HG02759 (cell line): ENCODE results near the gene CDK5RAP1.

Experiments
- ATAC-seq: cut with Tn5 transposase; IDR thresholded peaks from one replicate; pipeline ENCODE4 v1.9.1; 2021; ENCODE audit warnings: mild to moderate bottlenecking, moderate library complexity; ENCODE audit not compliant: unreplicated experiment

Gene CDK5RAP1

DNA sequence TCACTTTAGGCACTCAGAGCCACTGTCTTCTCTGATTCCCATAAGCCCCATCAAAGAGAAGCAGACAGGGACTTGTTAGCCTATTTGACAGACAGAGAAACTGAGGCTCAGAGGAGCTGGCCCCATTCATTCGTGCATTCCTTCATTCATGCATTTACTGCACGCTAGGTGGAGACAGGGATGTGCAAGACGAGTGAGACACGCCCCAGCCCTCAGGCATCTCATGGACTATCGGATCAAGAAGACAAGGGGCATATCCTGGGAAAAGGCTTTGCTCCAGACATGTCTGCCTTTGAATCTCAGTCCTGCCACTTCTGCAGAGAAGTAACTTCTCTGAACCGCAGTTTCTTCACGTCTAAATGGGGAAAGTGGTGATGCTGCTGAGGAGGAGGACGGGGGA, 64.2 kb downstream of the CDK5RAP1 start:
- no peak for ATAC-seq

DNA sequence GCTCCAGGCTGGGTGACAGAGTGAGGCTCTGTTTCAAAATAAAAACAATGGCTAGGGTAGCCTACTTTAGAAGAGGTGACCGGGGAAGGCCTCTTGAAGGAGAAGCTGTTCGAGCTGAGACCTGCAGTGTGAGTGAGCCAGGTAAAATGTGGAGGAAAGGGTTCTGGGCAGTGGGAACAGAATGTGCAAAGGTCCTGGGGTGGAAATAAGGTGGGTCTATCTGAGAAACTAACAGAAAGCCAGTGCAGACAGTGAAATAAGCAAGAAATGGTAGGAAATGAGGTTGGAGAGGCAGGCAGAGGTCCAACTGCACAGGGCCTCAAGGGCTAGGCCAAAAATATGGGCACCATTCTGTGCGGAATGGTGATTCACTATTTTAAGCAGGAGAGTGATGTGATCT, 64.9 kb downstream of the CDK5RAP1 start:
- ATAC-seq, result no peak

DNA sequence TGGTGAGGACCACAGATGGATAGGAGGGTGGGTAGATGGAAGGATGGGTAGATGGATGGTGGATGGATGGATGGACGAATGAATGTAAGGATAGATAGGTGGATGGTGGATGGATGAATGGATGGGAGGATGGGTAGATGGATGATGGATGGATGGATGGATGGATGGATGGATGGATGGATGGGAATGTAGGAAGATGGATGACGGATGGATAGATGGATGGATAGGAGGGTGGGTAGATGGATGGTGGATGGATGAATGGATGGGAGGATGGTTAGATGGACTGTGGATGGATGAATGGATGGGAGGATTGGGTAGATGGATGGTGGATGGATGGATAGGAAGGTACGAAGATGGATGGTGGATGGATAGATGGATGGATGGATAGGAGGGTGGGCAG, 67.2 kb downstream of the CDK5RAP1 start:
- ATAC-seq, result no peak

DNA sequence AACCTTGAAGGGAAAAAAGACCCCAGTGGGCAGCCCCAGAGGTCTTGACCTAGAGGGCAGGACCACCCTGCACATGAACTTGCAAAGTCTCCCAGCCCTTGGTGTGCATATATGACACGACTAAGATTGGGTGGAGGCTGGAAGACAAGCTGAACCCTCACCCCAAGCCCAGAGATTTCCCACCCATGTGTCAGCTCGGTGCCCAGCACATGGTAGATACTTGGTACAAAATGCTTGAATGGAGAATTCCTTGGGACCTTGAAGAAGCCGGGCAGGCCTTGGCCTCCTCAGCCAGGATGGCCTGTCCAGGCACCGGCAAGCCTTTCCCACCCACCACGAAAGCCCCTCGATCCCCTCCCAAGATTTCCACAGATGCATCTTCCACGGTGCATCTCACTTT, 67.7 kb downstream of the CDK5RAP1 start:
- ATAC-seq, result no peak

DNA sequence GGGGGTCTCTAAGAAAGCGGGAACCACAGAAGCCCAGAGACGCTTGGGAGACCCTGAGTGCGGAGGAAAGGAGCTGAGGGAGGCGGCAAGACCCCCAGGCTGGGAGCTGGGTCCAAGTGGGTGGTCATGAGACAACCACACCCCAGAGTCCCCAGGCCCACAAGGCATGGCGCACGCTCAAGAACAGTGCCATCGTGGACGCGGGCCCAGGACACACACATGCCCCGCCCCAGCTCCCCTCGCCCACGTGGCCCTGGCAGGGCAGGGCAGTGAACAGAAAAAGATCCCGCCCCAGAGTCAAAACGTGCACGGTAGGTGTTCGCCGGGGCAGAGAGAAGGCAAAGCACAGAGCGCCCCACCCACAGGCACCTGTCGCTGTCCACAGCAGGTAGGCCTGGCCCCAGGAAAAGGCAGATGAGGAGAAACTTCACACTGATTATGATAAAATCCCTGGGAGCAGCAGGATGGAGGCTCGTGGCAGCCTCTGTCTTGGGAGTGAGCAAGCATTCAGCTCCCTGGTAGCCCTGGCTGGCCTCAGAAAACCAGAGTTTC, 68.3 kb downstream of the CDK5RAP1 start:
- no peak for ATAC-seq

DNA sequence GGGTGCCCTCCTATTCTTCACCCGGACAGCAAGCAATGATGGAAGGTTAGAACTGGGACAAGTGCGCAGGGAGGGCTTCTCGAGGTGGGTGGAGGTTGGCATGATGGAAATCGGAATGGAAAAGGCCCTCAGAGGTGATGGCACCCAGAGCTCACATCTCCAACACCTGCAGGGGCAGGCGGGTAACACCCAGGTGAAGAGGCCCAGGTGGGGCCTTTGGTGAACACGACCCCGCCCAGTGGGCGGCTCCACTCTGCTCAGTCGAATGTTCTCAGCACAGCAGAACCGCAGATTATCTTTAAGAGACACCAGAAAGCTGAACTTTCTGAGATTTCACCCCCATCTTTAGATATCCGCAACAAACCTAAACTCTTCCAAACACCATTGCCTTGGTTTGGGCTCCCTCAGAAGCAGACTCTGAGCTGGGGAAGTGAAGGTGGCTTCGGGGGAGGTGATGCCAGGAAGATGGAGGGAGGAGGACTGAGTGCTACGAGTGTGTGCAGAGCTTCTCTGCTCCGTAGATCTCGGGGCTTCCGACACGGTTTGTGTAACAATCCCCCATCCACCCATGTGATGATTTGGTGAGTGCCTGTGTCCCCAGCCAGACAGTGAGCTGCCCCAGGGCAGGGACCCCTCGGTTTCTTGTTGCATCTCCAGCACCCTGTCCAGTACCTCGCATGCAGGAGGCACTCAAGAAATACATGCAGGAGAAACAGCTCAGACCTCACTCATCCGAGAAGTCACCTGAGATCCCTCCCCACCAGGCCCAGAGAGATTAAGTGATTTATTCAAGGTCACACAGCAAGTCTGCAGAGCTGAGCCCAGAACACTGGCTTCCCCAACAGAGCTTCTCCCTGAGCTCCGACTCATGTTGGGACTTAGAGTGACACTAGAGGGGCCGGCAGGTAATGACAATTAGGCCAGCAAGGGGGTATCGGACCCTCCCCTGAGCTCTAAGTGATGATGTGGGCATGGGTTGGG, 72.9 kb downstream of the CDK5RAP1 start:
- no peak for ATAC-seq

DNA sequence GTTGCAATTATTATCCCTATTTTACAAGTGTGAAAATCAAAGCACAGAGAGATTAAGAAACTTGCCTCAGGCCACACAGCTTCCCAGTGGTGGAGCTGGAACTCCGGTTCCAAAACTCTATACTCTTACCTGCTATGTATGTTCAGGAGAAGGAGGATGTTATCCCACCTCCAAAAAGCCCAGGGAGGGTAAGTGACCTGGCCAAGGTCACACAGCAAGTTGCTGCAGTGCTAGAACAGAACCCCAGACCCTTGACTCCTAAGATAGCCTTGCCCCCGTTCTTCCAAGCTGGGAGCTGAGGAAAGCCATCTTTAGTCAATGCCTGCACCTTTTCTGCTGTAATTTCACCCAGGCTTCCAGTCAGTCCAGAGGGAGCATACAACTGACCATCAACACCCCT, 76.0 kb downstream of the CDK5RAP1 start:
- ATAC-seq, result no peak

DNA sequence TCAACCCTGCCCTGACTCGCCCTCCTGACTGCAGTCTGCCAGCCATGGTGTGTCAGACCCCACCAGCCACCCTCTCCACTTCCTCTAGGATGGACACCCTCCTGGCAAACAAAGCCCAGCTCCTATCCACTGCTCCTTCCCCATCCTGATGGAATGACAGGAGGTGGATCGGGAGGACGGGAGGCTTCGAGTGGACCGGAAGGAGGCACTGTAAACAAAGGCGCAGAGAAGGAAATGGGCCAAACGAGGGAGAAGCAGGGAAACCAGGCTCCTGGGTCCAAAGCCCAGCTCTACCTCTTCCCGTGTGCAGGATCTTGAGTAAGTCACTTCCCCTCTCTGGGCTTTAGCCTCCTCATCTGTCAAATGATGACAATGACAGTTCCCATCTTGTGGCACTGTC, 78.1 kb downstream of the CDK5RAP1 start:
- ATAC-seq, result no peak

DNA sequence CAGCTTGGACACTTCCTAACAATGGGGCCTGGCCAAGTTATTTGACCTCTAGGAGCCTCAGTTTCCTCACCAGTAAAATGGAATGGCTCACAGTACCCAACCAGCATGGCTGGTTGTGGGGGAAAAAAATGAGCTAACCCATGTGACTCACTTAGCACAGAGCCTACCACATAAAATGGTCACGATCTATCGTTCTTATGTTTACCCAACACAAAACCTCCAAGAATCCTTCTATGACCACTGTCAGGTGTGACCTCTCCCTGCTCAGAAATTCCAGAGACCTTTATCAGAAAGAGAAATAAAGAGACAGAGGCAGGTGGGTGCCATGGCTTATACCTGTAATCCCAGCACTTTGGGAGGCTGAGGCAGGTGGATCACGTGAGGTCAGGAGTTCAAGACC, 78.9 kb downstream of the CDK5RAP1 start:
- ATAC-seq, result no peak

DNA sequence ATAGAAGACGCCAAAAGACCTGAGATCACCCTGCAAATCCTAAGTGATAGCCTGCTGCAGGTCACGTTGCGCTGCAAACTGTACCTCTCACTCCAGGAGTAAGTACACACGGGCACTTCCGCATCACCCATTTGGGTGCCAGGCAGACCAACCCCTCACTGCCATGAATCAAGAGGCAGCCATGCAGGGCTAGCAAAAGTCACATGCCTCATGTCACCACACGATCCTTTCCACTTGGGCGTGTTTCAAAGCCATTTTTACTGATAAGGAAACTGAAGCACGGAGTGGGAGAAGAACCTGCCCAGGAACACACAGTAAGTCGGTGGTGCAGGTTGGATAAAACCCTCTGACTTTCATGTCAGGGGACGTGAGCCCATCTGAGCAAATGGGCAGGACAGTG, 81.3 kb downstream of the CDK5RAP1 start:
- ATAC-seq, result no peak

DNA sequence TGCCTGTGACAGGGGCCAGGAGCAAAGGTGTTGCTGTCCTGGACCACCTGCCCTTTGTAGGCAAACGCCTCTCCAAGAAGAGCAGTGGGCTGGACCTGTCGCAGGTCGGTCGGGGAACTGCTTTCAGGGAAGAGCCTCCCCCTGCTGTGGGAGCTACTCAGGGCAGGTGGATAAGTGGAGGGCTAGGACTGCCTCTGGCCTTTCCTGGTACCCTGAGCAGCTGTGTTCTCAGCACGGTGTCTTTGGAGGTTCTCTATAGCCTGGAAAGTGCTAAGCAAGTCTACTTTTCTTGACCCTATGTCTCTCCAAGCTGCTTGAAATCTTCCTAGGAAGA, 83.3 kb downstream of the CDK5RAP1 start:
- ATAC-seq, result no peak

DNA sequence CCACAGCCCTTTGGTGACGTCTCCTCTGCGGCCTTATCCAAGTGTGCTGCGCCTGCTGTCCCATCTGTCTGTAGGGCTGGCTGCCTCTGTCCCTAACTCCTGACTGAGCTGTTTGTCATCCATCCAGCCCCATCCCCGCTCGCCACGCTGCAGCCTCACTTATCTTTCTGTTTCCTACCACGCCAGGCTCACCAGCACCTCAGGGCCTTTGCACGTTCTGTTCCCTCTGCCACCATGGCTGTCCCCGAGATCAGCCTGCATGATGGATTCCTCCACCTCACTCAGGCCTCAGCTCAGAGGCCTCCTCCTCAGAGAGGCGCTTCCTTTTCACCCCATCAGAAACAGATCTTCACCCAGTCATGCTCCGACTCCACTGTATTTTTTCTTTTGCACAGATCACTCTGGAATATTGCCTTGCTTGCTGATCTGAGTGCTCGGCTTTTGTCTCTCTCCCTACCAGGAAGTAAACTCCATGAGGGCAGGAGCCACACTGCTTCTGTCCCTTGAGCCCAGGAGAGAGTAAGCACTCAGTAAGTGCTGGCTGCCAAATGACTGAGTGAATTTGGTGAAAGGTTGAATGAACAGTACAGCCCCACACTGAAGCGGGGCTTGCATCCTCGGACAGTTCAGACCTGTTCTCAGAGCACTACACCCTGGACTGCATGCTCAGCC, 83.8 kb downstream of the CDK5RAP1 start:
- ATAC-seq, result no peak

DNA sequence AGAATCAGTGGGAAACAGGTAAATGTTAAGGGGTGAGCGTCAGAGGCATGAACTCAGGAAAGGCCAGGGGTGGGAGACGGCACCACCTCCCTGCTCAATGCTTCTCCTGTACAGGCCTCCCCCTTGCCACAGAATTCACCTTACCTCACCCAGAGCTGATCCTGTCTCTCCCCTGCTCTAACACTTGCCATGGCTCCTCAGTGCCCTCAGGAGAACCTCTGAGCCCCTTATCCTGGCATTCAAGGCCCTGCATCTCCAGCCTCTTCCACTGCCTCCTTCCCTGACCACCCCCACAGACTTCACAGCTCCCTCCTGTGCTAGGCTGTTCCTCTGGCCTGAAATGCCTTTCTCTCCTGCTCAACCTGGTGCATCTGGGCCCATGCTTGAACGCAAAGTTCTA, 84.4 kb downstream of the CDK5RAP1 start:
- no peak for ATAC-seq

DNA sequence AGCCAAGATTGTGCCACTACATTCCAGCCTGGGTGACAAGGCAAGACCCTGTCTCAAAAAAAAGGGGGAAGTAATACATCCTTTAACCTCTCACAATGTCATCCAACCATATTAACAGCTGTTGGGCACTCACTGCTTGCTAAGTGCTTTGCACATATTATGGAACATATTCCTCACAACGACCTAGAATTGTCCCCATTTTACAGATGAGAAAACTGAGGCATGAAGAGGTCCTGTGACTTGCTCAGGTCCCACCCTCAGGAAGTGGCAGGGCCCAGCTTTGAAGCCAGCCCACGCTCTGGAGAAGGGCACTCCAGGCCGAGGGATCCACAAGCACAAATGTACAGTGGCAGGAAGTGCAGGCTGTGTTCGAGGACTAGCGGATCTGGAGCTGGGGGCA, 85.0 kb downstream of the CDK5RAP1 start:
- ATAC-seq, result no peak

DNA sequence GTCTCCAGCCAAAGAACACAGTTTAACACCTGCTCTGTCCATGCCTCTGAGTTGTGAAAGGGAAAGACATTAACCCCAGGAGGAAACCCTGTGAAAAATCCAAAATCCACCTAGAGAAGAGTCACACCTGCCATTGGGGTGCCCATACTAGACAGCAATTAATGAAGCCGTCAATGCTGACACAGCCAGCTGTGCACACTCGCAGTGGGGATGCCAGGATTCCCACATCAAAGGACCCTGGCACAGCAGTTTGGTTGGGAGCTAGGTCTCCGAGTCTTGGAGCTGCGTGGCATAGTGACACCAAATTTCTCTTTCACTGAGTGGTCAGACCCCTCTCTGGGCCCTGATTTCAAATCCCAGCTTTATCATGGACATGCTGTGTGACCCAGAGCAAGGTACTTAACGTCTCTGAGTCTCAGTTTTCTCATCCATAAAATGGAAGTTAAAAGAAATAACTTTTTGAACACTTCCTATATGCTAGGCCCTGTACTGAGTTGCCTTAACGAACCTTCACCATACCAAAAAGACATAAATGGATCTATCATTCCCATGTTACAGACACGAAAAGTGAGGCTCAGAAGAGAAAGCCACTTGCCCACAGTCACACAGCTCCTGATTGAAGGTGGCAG, 87.5 kb downstream of the CDK5RAP1 start:
- ATAC-seq, result no peak

DNA sequence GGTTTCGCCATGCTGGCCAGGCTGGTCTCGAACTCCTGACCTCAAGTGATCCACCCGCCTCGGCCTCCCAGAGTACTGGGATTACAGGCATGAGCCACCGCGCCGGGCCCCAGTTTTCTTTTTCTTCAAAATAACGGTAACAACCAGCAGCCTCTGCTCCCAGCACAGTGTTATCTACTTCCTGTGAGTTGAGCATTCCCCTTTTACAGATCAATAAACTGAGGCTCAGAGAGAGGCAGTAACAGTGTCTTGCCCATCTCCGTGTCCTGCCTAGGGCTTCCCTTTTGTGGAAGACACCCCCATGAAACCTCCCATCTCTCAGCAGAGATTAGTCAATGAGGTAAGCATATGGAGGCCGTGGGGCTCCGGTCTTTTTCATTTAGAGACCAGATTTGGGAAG, 88.7 kb downstream of the CDK5RAP1 start:
- no peak for ATAC-seq

DNA sequence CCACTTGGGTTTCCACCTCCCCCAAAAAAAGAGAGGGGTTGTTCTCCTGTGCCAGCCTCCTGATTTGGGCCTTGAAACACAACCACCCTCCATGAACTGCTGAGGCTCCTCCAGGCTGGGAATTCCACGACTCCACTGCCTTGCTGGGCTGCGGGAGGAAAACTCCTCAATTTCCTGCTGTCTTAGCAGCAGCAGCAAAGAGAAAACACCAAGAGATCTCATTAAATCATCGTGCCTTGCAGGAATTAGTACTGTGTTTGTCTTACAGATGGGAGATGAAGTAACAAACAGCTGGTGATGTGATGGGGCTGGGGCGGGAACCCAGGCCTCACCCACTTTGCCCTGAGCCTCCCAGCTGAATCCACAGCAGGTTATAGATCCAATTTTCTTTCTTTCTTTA, 89.3 kb downstream of the CDK5RAP1 start:
- ATAC-seq, result no peak

DNA sequence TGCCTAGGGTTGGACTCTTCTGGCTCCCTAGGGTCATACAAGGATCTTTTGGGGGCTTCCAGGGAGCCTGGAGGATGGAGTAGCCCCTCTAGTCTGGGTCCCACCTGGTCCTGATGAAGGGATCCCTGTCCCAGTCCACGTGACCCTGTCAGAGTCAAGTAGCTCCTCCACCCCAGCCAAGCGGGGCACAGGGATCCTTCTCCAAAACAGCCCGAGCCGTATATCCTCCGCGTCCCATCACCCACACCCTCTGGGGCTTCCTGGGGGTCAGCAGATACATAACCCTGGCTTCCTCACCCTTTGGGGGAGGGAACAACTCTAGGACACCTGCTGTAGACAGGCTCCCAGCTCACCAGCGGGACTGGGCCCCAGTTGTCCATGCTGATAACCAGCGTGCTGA, 90.3 kb downstream of the CDK5RAP1 start:
- ATAC-seq, result no peak

DNA sequence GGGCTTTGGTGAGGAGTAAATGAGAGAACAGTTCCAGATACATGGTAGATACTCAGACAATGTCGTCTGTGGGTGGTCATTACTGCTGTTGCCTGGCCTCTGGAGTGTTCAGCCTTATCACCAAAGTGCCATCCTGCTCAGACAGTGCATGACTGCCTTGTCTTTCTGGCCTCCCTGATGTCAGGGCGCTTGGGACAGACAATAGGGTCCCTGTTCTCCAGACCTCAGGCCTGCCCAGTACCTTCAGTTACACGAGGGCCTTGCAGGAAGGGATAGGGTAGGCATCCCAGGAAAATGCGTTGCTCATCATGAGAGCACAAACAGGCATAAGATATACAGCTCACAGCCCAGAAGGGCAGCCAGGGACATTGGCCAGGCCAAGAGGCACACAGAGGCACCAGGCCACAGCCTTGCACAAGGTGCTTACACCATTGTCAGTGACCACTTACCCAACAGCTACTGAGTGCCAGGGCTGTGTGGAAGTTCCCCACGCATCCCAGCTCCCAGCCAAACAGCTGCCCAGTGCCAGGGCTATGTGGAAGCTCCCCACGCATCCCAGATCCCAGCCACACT, 90.9 kb downstream of the CDK5RAP1 start:
- ATAC-seq, result no peak

DNA sequence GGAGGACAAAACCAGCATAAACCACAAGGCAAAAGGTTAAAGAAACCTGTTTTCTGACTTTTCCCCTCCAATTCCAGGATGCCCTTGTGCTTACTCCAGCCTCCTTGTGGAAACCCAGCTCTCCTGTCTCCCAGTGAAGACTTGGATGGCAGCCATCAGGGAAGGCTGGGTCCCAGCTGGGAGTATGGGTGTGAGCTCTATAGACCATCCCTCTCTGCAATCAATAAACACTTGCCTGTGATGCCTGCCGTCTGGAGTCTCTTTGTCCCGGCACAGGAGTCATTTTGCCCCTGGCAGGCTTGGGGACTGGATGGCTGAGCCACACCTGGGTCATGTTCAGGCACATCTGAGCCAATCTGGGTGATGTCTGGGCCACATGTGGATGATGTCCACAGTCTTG, 91.7 kb downstream of the CDK5RAP1 start:
- no peak for ATAC-seq
